Measurements from ENCODE around the gene PTPN22. TPM values are rescaled to one million over a fixed set of nuclear protein-coding genes. Genes with fewer than 3 reads are reported as not detected.

The PTPN22 gene
- total RNA-seq, 2 experiments from 2014 or later, result 54.0 to 56.0 TPM

DNA sequence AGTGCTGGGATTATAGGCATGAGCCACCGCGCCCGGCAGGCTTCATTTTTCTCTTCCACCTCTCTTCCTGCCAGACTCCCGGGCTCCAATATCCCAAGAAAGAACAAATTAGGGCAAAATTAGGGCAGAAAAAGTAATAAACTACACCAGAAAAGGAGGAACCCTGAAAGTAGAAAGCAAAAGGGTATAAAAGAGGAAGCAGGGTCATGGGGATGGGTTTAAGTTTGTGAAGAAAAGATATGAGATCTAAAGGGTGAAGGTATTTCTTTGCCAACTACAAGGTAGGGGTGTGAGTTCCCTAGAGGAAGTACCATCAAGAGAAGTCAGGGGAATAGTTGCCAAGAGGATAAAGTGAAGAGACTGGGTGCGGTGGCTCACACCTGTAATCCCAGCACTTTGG is 9.9 kb downstream of the PTPN22 start:
- Mint-ChIP-seq H3K9me3 (no peaks in the 10 kb centered on the region), H3K36me3 (ENCODE audit: low read depth) (peaks cover 48% of the 10 kb centered on the region), H3K27me3 (no peaks in the 10 kb centered on the region), H3K4me3 (no peak overlapping the region), H3K4me1 (ENCODE audit: low read depth) (peaks cover 51% of the 10 kb centered on the region), H3K27ac (no peak overlapping the region)
- TF ChIP-seq, protein P1, sequence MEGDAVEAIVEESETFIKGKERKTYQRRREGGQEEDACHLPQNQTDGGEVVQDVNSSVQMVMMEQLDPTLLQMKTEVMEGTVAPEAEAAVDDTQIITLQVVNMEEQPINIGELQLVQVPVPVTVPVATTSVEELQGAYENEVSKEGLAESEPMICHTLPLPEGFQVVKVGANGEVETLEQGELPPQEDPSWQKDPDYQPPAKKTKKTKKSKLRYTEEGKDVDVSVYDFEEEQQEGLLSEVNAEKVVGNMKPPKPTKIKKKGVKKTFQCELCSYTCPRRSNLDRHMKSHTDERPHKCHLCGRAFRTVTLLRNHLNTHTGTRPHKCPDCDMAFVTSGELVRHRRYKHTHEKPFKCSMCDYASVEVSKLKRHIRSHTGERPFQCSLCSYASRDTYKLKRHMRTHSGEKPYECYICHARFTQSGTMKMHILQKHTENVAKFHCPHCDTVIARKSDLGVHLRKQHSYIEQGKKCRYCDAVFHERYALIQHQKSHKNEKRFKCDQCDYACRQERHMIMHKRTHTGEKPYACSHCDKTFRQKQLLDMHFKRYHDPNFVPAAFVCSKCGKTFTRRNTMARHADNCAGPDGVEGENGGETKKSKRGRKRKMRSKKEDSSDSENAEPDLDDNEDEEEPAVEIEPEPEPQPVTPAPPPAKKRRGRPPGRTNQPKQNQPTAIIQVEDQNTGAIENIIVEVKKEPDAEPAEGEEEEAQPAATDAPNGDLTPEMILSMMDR (IDR thresholded peaks at IDR 0.05), result no peak
- DNase-seq (no peak), ATAC-seq (no peak)
- ChIA-PET CTCF (interaction anchor here (1.6 to 1.9 kb wide), 2 partner anchors 21 to 43 kb away, joined by 3 to 5 read pairs; partner anchors contain the start of gene AP4B1), POLR2A (interaction anchor here (1.2 to 1.9 kb wide), 3 partner anchors 8 to 35 kb away, joined by 3 to 5 read pairs (median 4); no protein-coding TSS in a partner anchor)
- intact Hi-C loops (cut with micrococcal nuclease), result loop anchor here (5.0 kb wide), 1 partner anchor 91 kb away; no protein-coding TSS in a partner anchor

DNA sequence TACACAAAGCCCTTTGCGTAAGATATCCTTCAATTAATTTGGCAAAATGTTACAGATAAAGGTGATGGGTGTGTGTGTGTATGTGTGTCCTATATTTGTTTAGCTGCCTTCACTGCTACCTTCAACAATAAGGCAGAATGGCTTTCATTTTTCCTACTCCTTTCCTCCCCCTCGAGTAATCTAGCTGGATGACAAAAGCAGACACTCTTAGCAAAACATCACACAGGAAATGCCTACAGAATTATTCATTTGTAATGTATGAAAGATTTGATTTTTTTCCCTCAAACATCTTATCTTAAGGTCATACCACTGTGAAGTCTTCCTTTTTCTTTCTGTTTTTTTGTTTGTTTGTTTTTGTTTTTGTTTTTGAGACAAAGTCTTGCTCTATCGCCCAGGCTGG is 10.6 kb downstream of the PTPN22 start:
- Mint-ChIP-seq H3K27ac (peak overlapping the region; percentile 74), H3K9me3 (no peaks in the 10 kb centered on the region), H3K36me3 (ENCODE audit: low read depth) (peaks cover 53% of the 10 kb centered on the region), H3K4me3 (no peak overlapping the region), H3K4me1 (ENCODE audit: low read depth) (peaks cover 49% of the 10 kb centered on the region), H3K27me3 (no peaks in the 10 kb centered on the region)
- no peak for ATAC-seq
- TF ChIP-seq, protein P1 (IDR thresholded peaks at IDR 0.05), result no peak
- CTCF ChIA-PET, result interaction anchor here (1.1 to 3.7 kb wide), 2 partner anchors 9 to 25 kb away, joined by 6 to 16 read pairs; no protein-coding TSS in a partner anchor
- intact Hi-C loops (cut with micrococcal nuclease), result loop anchor here (5.0 kb wide), 1 partner anchor 91 kb away; no protein-coding TSS in a partner anchor
- no peak for DNase-seq
- POLR2A ChIA-PET, result interaction anchor here (0.8 to 1.4 kb wide), 3 partner anchors 9 to 43 kb away, joined by 3 to 5 read pairs (median 3); no protein-coding TSS in a partner anchor

DNA sequence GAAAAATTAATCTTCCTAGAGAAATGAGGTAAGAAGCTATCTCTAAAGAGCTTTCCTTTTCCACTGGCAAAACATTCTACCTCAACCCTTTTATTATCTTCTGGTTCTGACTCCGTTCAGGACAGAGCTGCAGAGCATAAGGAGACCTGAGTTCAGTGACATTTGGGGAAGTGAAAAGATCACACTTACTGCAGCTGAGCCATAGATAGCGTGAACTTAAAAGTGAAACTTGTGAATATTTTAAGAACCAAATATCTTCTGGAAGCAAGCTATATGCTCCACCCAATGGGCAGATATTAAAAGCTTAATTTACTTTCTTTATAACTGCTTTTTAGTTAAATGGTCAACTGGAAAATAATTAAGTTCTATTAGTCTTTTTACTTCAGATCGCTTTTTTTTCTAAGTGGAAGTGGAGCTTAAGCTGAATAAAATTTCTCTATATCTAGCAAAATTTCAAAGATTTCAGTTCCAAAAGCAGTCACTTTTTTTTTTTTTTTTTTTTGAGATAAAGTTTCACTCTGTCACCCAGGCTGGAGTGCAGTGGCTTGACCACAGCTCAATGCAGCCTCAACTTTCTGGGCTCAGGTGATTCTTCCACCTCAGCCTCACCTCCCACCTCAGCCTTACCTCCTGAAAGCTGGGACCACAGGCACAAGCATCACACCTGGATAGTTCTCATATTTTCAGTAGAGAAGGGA is 11.9 kb downstream of the PTPN22 start:
- Mint-ChIP-seq H3K27ac (peak overlapping the region; percentile 74), H3K27me3 (no peaks in the 10 kb centered on the region), H3K9me3 (no peaks in the 10 kb centered on the region), H3K4me1 (ENCODE audit: low read depth) (peaks cover 42% of the 10 kb centered on the region), H3K36me3 (ENCODE audit: low read depth) (peaks cover 53% of the 10 kb centered on the region), H3K4me3 (no peak overlapping the region)
- TF ChIP-seq, protein P1 (IDR thresholded peaks at IDR 0.05), result no peak
- ChIA-PET POLR2A (interaction anchor here (0.8 to 1.4 kb wide), 4 partner anchors 9 to 41 kb away, joined by 3 to 5 read pairs (median 4); no protein-coding TSS in a partner anchor), CTCF (interaction anchor here (0.6 to 3.7 kb wide), 6 partner anchors 9 to 58 kb away, joined by 3 to 16 read pairs (median 4); no protein-coding TSS in a partner anchor)
- intact Hi-C loops (cut with micrococcal nuclease), result loop anchor here (5.0 kb wide), 1 partner anchor 93 kb away; no protein-coding TSS in a partner anchor
- peak; percentile 62 for ATAC-seq
- DNase-seq, result no peak

DNA sequence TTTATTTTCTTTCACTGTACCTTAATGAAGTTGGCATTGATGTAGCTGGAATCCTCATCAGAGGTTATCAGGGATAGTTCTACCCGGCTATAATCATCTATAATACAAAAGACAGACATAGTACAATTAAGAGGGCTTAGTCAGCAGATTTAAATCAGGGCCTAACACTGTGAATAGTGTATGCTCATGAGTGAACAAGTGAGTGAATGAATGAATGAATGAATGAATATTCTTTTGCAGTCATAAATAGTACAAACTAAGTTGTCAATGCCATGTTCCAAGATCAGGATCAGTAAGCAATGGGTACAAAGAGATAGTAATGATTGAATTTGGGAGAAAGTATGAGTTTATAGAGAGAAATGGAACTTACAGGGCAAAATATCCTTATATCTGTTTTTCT is 12.5 kb downstream of the PTPN22 start:
- Mint-ChIP-seq H3K36me3 (ENCODE audit: low read depth) (peaks cover 57% of the 10 kb centered on the region), H3K4me1 (ENCODE audit: low read depth) (peaks cover 46% of the 10 kb centered on the region), H3K4me3 (no peak overlapping the region), H3K9me3 (no peaks in the 10 kb centered on the region), H3K27ac (no peak overlapping the region), H3K27me3 (no peaks in the 10 kb centered on the region)
- TF ChIP-seq, protein P1 (IDR thresholded peaks at IDR 0.05), result no peak
- intact Hi-C loops (cut with micrococcal nuclease), result no loop called here
- POLR2A ChIA-PET, result interaction anchor here (0.9 to 1.4 kb wide), 2 partner anchors 10 to 12 kb away, joined by 4 to 5 read pairs; no protein-coding TSS in a partner anchor
- DNase-seq, result no peak
- ATAC-seq, result no peak
- CTCF ChIA-PET, result interaction anchor here (1.4 to 3.7 kb wide), 2 partner anchors 10 to 23 kb away, joined by 7 to 16 read pairs; no protein-coding TSS in a partner anchor
